Ishikawa (cell line): ENCODE data around the gene PHLDA1.

Experiments used
- CEBPB ChIP-seq: IDR thresholded peaks from 2 replicates; pipeline ENCODE4 v1.6.1; 2012
- CREB1 ChIP-seq: IDR thresholded peaks from 2 replicates; pipeline ENCODE4 v1.6.1; 2012; ENCODE audit warnings: low read depth
- EP300 ChIP-seq: IDR thresholded peaks from 2 replicates; pipeline ENCODE4 v1.6.1; 2012; ENCODE audit warnings: borderline replicate concordance
- FOXM1 ChIP-seq: IDR thresholded peaks from 2 replicates; pipeline ENCODE4 v1.6.1; 2012; ENCODE audit warnings: low read depth, borderline replicate concordance
- MAX ChIP-seq: IDR thresholded peaks from 2 replicates; pipeline ENCODE4 v1.6.1; 2012
- NFIC ChIP-seq: IDR thresholded peaks from 2 replicates; pipeline ENCODE4 v1.6.1; 2012
- RAD21 ChIP-seq: IDR thresholded peaks from 2 replicates; pipeline ENCODE4 v1.6.1; 2012; ENCODE audit warnings: low read depth
- REST ChIP-seq: IDR thresholded peaks from 2 replicates; pipeline ENCODE4 v1.6.1; 2012; ENCODE audit warnings: low read depth, mild to moderate bottlenecking
- TAF1 ChIP-seq: IDR thresholded peaks from 2 replicates; pipeline ENCODE4 v1.6.1; 2012; ENCODE audit warnings: low read depth, mild to moderate bottlenecking
- TCF12 ChIP-seq: IDR thresholded peaks from 2 replicates; pipeline ENCODE4 v1.6.1; 2012; ENCODE audit warnings: low read depth
- USF1 ChIP-seq: IDR thresholded peaks from 2 replicates; pipeline ENCODE4 v1.6.1; 2012
- ZBTB7A ChIP-seq: IDR thresholded peaks from 2 replicates; pipeline ENCODE4 v1.6.1; 2012; ENCODE audit warnings: low read depth

GRCh38 chr12:76031414-76032042 is at the start of gene PHLDA1:
- TF ChIP-seq ZBTB7A (0 out of 2 replicates have a peak, but pooled peaks have one; percentile 62), RAD21 (peak; percentile 58), TCF12 (peak; percentile 83), FOXM1 (no peak), TAF1 (peak; percentile 51; the same call in 1 of the 2 replicates), CEBPB (no peak), REST (no peak), EP300 (peak; percentile 63; the same call in 1 of the 2 replicates), MAX (peak; percentile 61; the same call in 1 of the 2 replicates), USF1 (no peak), CREB1 (no peak), NFIC (peak; percentile 90)
